Spleen (tissue), 7 donors: Measurements from ENCODE around the gene ABHD8.
A peak's percentile ranks its signal among the peaks of the same experiment; 100 is the strongest.

Experiments
- CTCF ChIP-seq, 11 experiments: fragments of 200-600 bp in 7 of 11; fragments of 450-650 bp in 4 of 11; sonication (generic) in 4 of 11; IDR thresholded peaks in 8 of 11; conservative IDR thresholded peaks in 3 of 11; 1 replicate in 7 of 11; 2 replicates in 4 of 11; pipeline versions ENCODE4 v1.4.0 to v1.8.0; 2016 to 2021; ENCODE audit warnings: antibody characterized with exemption in 11 of 11, inconsistent platforms in 4 of 11, mild to moderate bottlenecking in 1 of 11
- POLR2A ChIP-seq, 3 donors: fragments of 450-650 bp; IDR thresholded peaks; one replicate each; pipeline ENCODE4 v1.5.1; 2017; ENCODE audit warnings: antibody characterized with exemption in 3 of 3, mild to moderate bottlenecking in 1 of 3
- donor health status: DM: no; HTN: no; CAD: no; lungs with moderate emphysema.
- donor health status: DM: no; HTN: no; CAD: no.
- donor health status: DM: no; HTN: no; CAD: no.

GRCh38 chr19:17323964-17324332 lies 20.7 kb upstream of the ABHD8 start:
- TF ChIP-seq CTCF (IDR thresholded peaks at IDR 0.05 in 8 of 11, conservative IDR thresholded peaks at IDR 0.05 in 3 of 11) (peak in 1 of 11 experiments; percentile 15), POLR2A (IDR thresholded peaks at IDR 0.05) (no peak)
